GM12878 (cell line): ENCODE data around the gene CDC7. TPM values are rescaled to one million over a fixed set of nuclear protein-coding genes. Genes with fewer than 3 reads are reported as not detected.

ENCODE experiments used
- ATAC-seq: fragments of 200-7000 bp; cut with Tn5 transposase; 3 replicates; pipeline ENCODE4 v1.9.1; 2020; ENCODE audit warnings: mild to moderate bottlenecking, moderate library complexity
- BruUV-seq: library from RNA; stranded (reverse); fragments of 400-500 nt; replicated peaks from 2 replicates; lab custom pipeline; 2021; lab: Mats Ljungman, UMichigan
- CTCF ChIA-PET: fragments of 300-600 bp; sonication (Branson Sonifier 250); formaldehyde crosslinking; extraction: SDS; loops from one replicate; lab custom pipeline; 2021; ENCODE audit warnings: inconsistent platforms; lab: Yijun Ruan, JAX
- POLR2A ChIA-PET: fragments of 350-600 bp; formaldehyde crosslinking; extraction: SDS; loops from one replicate; lab custom pipeline; 2021; ENCODE audit warnings: inconsistent platforms; lab: Charles Lee
- RAD21 ChIA-PET: fragments of 300-600 bp; sonication (Branson Sonifier 250); formaldehyde crosslinking; loops from one replicate; lab custom pipeline; 2023; ENCODE audit warnings: antibody characterized with exemption; ENCODE audit not compliant: unreplicated experiment; lab: Charles Lee
- SMC1A ChIA-PET: fragments of 300-600 bp; sonication (Branson Sonifier 250); formaldehyde crosslinking; loops from one replicate; lab custom pipeline; 2023; ENCODE audit not compliant: unreplicated experiment, uncharacterized antibody; lab: Charles Lee
- DNase-seq: peaks from one replicate; pipeline ENCODE4 v3.0.0-alpha.2; 2011; ENCODE audit warnings: low read depth, low spot score
- FAIRE-seq: peaks from 3 replicates; lab custom pipeline; 2011; peaks lifted over from hg19 to GRCh38; lab: Jason Lieb, UNC
- H2AFZ ChIP-seq: 2 replicates; pipeline ENCODE4 v1.6.0; 2011; ENCODE audit warnings: low read depth, low read length, control low read depth; ENCODE audit not compliant: control insufficient read depth
- H3K27ac ChIP-seq: 2 replicates; pipeline ENCODE4 v1.5.1; 2011; ENCODE audit warnings: control low read depth; ENCODE audit not compliant: control insufficient read depth, insufficient read depth
- H3K27me3 ChIP-seq, 2 experiments: replicated peaks in 1 of 2; 2 replicates each; pipeline versions ENCODE4 v1.6.0 to v1.6.1; 2011; ENCODE audit warnings: low read length in 1 of 2; ENCODE audit not compliant: control insufficient read depth in 2 of 2, insufficient read depth in 2 of 2
- H3K36me3 ChIP-seq, 2 experiments: 2 replicates each; pipeline ENCODE4 v1.5.1; 2011; ENCODE audit warnings: low read length in 1 of 2; ENCODE audit not compliant: control insufficient read depth in 2 of 2, insufficient read depth in 2 of 2
- H3K4me1 ChIP-seq: 2 replicates; pipeline ENCODE4 v1.6.1; 2011; ENCODE audit warnings: mild to moderate bottlenecking, low read length, moderate library complexity, mixed read lengths; ENCODE audit not compliant: control insufficient read depth, insufficient read depth
- H3K4me2 ChIP-seq: 2 replicates; pipeline ENCODE4 v1.6.0; 2011; ENCODE audit warnings: control low read depth; ENCODE audit not compliant: control insufficient read depth, insufficient read depth
- H3K4me3 ChIP-seq: fragments of 200-600 bp; sonication (generic); 2 replicates; pipeline ENCODE4 v1.5.1; 2016
- H3K79me2 ChIP-seq: 2 replicates; pipeline ENCODE4 v1.6.0; 2011; ENCODE audit warnings: low read length; ENCODE audit not compliant: control insufficient read depth, insufficient read depth
- H3K9ac ChIP-seq: 2 replicates; pipeline ENCODE4 v1.8.0; 2011; ENCODE audit warnings: low read length, control low read depth, mixed read lengths; ENCODE audit not compliant: control insufficient read depth, insufficient read depth
- H3K9me3 ChIP-seq: replicated peaks from 3 replicates; pipeline ENCODE4 v1.5.1; 2011; ENCODE audit warnings: mild to moderate bottlenecking, low read length; ENCODE audit not compliant: control insufficient read depth, insufficient read depth
- H4K20me1 ChIP-seq: 2 replicates; pipeline ENCODE4 v1.6.0; 2011; ENCODE audit not compliant: control insufficient read depth, insufficient read depth
- USF2 ChIP-seq: IDR thresholded peaks from 2 replicates; pipeline ENCODE4 v1.6.1; 2011; ENCODE audit warnings: low read depth, low read length, improper control_type of control experiment, borderline replicate concordance
- ZBTB11 ChIP-seq: fragments of 450-650 bp; formaldehyde crosslinking; IDR thresholded peaks from 2 replicates; pipeline ENCODE4 v1.5.0; 2022; ENCODE audit warnings: mild to moderate bottlenecking, missing genetic modification characterization
- in situ Hi-C: fragments of 300-500 bp; cut with MboI; formaldehyde crosslinking; loops from 9 replicates; pipeline ENCODE4 v1.14.3; 2018; ENCODE audit warnings: mixed read lengths
- intact Hi-C: fragments of 100-400 bp; cut with micrococcal nuclease; formaldehyde crosslinking; loops from one replicate; pipeline ENCODE4 v1.14.2; 2022; ENCODE audit not compliant: unreplicated experiment
- polyA plus RNA-seq, 11 experiments: library from polyadenylated mRNA; depleted of rRNA in 4 of 11; unstranded in 6 of 11; stranded (reverse) in 5 of 11; fragments of >200 nt; fragmentation: Nextera tagmentation in 4 of 11; fragmentation: Illumina TruSeq in 1 of 11; extraction: Ambion mirVana in 4 of 11; extraction: Trizol in 1 of 11; gene quantifications; 1 replicate in 1 of 11; 2 replicates in 10 of 11; pipeline versions ENCODE4 v1.2.1 to v1.2.3, GENCODE V29; 2011 to 2016; ENCODE audit warnings: inconsistent platforms in 2 of 11, missing spikeins in 2 of 11, low read depth in 1 of 11
- total RNA-seq, 4 experiments: library from RNA; depleted of rRNA in 3 of 4; stranded (reverse); fragments of >200 nt in 3 of 4; fragmentation: Illumina TruSeq in 1 of 4; extraction: Trizol in 1 of 4; gene quantifications; 2 replicates each; pipeline versions ENCODE4 v1.2.1 to v1.2.3, GENCODE V29; 2013 to 2021

The CDC7 gene
- total and polyA plus RNA-seq, 10 of the 15 experiments (the other 5 are each of a cell fraction or from before 2014, with no cell fraction given), result 14.9 to 37.8 (median 26.0) TPM

GRCh38 chr1:91537281-91537986 lies 36.8 kb downstream of the CDC7 start:
- no peak for TF ChIP-seq USF2
- no peak for TF ChIP-seq ZBTB11 (CRISPR knock-in tag)
- RAD21 ChIA-PET, result no interaction called here
- H3K79me2 ChIP-seq, result no peaks in the 10 kb centered on the region
- H3K27ac ChIP-seq, result no peak overlapping the region
- FAIRE-seq (no peak), DNase-seq (no peak), ATAC-seq (no peak)
- H2AFZ ChIP-seq, result no peak overlapping the region
- no peak overlapping the region for H3K9ac ChIP-seq
- no peaks in the 10 kb centered on the region for H3K4me1 ChIP-seq
- H3K4me3 ChIP-seq, result no peak overlapping the region
- SMC1A ChIA-PET, result no interaction called here
- H4K20me1 ChIP-seq, result no peaks in the 10 kb centered on the region
- BruUV-seq, result no TSS peak
- no peaks in the 10 kb centered on the region for H3K9me3 ChIP-seq
- no peaks in the 10 kb centered on the region for H3K36me3 ChIP-seq
- no peaks in the 10 kb centered on the region for H3K27me3 ChIP-seq
- CTCF ChIA-PET, result interaction anchor here (1.2 to 1.3 kb wide), 2 partner anchors 13 to 23 kb away, joined by 3 to 4 read pairs; no protein-coding TSS in a partner anchor
- no peak overlapping the region for H3K4me2 ChIP-seq
- intact Hi-C loops, result no loop called here
- in situ Hi-C loops, result no loop called here
- POLR2A ChIA-PET, result no interaction called here
